ENCODE measurements around the gene TAMM41. TPM values are rescaled to one million over a fixed set of nuclear protein-coding genes. Genes with fewer than 3 reads are reported as not detected.

TAMM41 gene
- total RNA-seq, 1 experiment from 2014 or later: 24.3 TPM

- H2BK5ac ChIP-seq (ENCODE audit: insufficient read length, low read length): no peak overlapping the region
- no peak overlapping the region for H2AK5ac ChIP-seq (ENCODE audit: insufficient read length, low read length)
- peaks cover 3% of the 10 kb centered on the region; the same call in 1 of the 2 replicates for H3K4me1 ChIP-seq (ENCODE audit: insufficient read depth, low read length)
- no peaks in the 10 kb centered on the region for H3K23me2 ChIP-seq (ENCODE audit: insufficient read length, low read depth, low read length, poor library complexity, severe bottlenecking)
- H3K4ac ChIP-seq (ENCODE audit: low read depth, low read length): no peak overlapping the region
- no peak overlapping the region for H4K8ac ChIP-seq (replicated peaks; ENCODE audit: insufficient read length, low read depth, low read length)
- H2BK12ac ChIP-seq (ENCODE audit: insufficient read length, low read depth, low read length): no peak overlapping the region
- no peak overlapping the region for H2BK20ac ChIP-seq (ENCODE audit: low read depth, low read length, poor library complexity, severe bottlenecking)
- no peaks in the 10 kb centered on the region for H3K9me3 ChIP-seq (ENCODE audit: control insufficient read depth, low read depth, low read length)
- H3K4me1 Mint-ChIP-seq: peaks cover 5% of the 10 kb centered on the region in 2 experiments
- no peak overlapping the region for H3K9ac ChIP-seq (ENCODE audit: extremely low read depth, insufficient read length, low read length)
- H3K4me3 Mint-ChIP-seq: no peak overlapping the region
- no peaks in the 10 kb centered on the region for H4K20me1 ChIP-seq (ENCODE audit: control insufficient read depth, insufficient read depth, insufficient read length)
- no peaks in the 10 kb centered on the region for H3K9me3 Mint-ChIP-seq
- H3K14ac ChIP-seq (ENCODE audit: insufficient read depth, low read length): no peak overlapping the region
- H3K18ac ChIP-seq (ENCODE audit: insufficient read length, low read depth, low read length): no peak overlapping the region
- no peak overlapping the region for H4K5ac ChIP-seq (ENCODE audit: insufficient read length, low read depth, low read length)
- peaks cover 0 to 9% (median 5%) of the 10 kb centered on the region in 3 experiments; a peak in 4 of 7 replicates for H3K36me3 Mint-ChIP-seq (ENCODE audit: insufficient read depth in 1 of 3, low read depth in 3 of 3)
- no peak overlapping the region for H4K91ac ChIP-seq (ENCODE audit: insufficient read length, low read depth, low read length)
- H2BK15ac ChIP-seq (ENCODE audit: low read depth, low read length): no peak overlapping the region
- H3T11ph ChIP-seq (ENCODE audit: low read length): no peak overlapping the region
- no peaks in the 10 kb centered on the region for H3K27me3 Mint-ChIP-seq (ENCODE audit: low read depth)
- no peaks in the 10 kb centered on the region for H3K79me1 ChIP-seq (ENCODE audit: insufficient read depth, low read depth, low read length, poor library complexity, severe bottlenecking)
- WGBS (ENCODE audit: extremely low coverage, insufficient read length, low lambda C conversion rate): no CpG with 5 or more reads among the region's 1 CpG
- no peak overlapping the region for H3K27ac ChIP-seq (ENCODE audit: insufficient read length, low read depth, low read length)
- TF ChIP-seq CTCF (conservative IDR thresholded peaks at IDR 0.05): no peak
- H3K79me2 ChIP-seq (ENCODE audit: insufficient read depth, low read length): no peaks in the 10 kb centered on the region
- no peak overlapping the region for H2BK120ac ChIP-seq (ENCODE audit: low read depth, low read length, poor library complexity, severe bottlenecking)
- no peak overlapping the region for H3K23ac ChIP-seq (ENCODE audit: insufficient read length, low read depth, low read length)
- no peaks in the 10 kb centered on the region for H3K27me3 ChIP-seq (ENCODE audit: insufficient read depth, low read length)
- DNase-seq: no peak
- H3K56ac ChIP-seq (ENCODE audit: insufficient read length, low read depth, low read length): no peak overlapping the region
- no peak overlapping the region for H3K27ac Mint-ChIP-seq
- no peak overlapping the region for H3K4me2 ChIP-seq (ENCODE audit: insufficient read depth, insufficient read length, low read length)
- no peak overlapping the region for H2AFZ ChIP-seq (ENCODE audit: low read length)
Observed at GRCh38 chr3:11780341-11780740, 66.3 kb downstream of the TAMM41 start.
